T47D (cell line): ENCODE data around the gene METRNL.

Source experiments
- DNase-seq, 2 experiments: peaks; one replicate each; pipeline versions ENCODE4 v3.0.0 to v3.0.0-alpha.2; 2011 to 2012; ENCODE audit warnings: low read depth in 1 of 2, low spot score in 1 of 2
- JUND ChIP-seq: IDR thresholded peaks from 2 replicates; pipeline ENCODE4 v1.6.1; 2012; ENCODE audit warnings: low read depth
- in situ Hi-C: cut with HindIII; loops from 2 replicates; pipeline ENCODE4 v1.10.0; 2016; ENCODE audit warnings: low sequenced_read_pairs, low pct_unique_long_range_greater_than_20kb

METRNL gene

GRCh38 chr17:83089328-83090132 is 10.1 kb downstream of the METRNL start:
- no peak for TF ChIP-seq JUND
- in situ Hi-C loops: no loop called here
- peak; percentile 86 to 90 for DNase-seq

GRCh38 chr17:83090444-83091256 is 11.2 kb downstream of the METRNL start:
- in situ Hi-C loops: no loop called here
- no peak for DNase-seq
- TF ChIP-seq JUND: no peak

GRCh38 chr17:83091257-83092141 is 12.1 kb downstream of the METRNL start:
- in situ Hi-C loops: no loop called here
- DNase-seq: peak in 1 of 2 experiments; percentile 59
- no peak for TF ChIP-seq JUND

GRCh38 chr17:83092186-83092585 is 12.8 kb downstream of the METRNL start:
- no peak for TF ChIP-seq JUND
- DNase-seq: no peak
- in situ Hi-C loops: no loop called here

GRCh38 chr17:83092931-83093330 is 13.5 kb downstream of the METRNL start:
- DNase-seq: no peak
- TF ChIP-seq JUND: no peak
- in situ Hi-C loops: no loop called here

- TF ChIP-seq JUND: no peak
- no peak for DNase-seq
- in situ Hi-C loops: no loop called here
These were observed 14.1 kb downstream of the METRNL start for GRCh38 chr17:83093506-83093905.

- DNase-seq: no peak
- TF ChIP-seq JUND: no peak
- in situ Hi-C loops: no loop called here
These were observed 14.9 kb downstream of the METRNL start for GRCh38 chr17:83094291-83094690.

GRCh38 chr17:83095016-83095415 is 15.6 kb downstream of the METRNL start:
- TF ChIP-seq JUND: no peak
- in situ Hi-C loops: no loop called here
- no peak for DNase-seq

- no peak for TF ChIP-seq JUND
- DNase-seq: peak; percentile 94 to 99
- in situ Hi-C loops: no loop called here
These were observed 17.2 kb downstream of the METRNL start for GRCh38 chr17:83096401-83097224.

- no peak for TF ChIP-seq JUND
- in situ Hi-C loops: no loop called here
- no peak for DNase-seq
These were observed 18.4 kb downstream of the METRNL start for GRCh38 chr17:83097831-83098230.

GRCh38 chr17:83098241-83099085 is 19.1 kb downstream of the METRNL start:
- no peak for TF ChIP-seq JUND
- DNase-seq: no peak
- in situ Hi-C loops: no loop called here
